HG03565 (cell line): ENCODE measurements around the gene ACO2.

Experiments used
- ATAC-seq: cut with Tn5 transposase; IDR thresholded peaks from one replicate; pipeline ENCODE4 v1.9.1; 2021; ENCODE audit warnings: mild to moderate bottlenecking, moderate library complexity; ENCODE audit not compliant: unreplicated experiment

ACO2 gene

DNA sequence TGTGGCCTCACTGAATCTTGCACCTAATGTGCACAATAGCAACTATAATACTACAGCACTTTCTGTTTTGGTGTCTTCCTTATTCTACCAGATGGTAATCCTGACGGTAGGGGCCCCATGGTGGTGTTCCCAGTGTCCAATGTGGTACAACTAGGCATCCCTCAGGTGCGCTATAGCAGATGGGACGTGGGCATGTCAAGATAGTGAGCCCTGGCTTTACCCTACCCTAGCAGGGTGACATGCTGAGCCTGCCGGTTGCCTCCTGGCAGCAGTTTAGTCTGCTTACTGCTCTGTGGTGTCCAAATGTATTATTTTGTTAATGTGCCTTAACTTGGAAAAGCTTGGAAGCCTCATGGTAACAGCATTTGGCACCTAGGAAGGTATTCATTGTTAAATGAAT is 19.2 kb downstream of the ACO2 start:
- ATAC-seq, result no peak

- ATAC-seq, result no peak
Measured at GRCh38 chr22:41488596-41489385, 19.9 kb downstream of the ACO2 start.

DNA sequence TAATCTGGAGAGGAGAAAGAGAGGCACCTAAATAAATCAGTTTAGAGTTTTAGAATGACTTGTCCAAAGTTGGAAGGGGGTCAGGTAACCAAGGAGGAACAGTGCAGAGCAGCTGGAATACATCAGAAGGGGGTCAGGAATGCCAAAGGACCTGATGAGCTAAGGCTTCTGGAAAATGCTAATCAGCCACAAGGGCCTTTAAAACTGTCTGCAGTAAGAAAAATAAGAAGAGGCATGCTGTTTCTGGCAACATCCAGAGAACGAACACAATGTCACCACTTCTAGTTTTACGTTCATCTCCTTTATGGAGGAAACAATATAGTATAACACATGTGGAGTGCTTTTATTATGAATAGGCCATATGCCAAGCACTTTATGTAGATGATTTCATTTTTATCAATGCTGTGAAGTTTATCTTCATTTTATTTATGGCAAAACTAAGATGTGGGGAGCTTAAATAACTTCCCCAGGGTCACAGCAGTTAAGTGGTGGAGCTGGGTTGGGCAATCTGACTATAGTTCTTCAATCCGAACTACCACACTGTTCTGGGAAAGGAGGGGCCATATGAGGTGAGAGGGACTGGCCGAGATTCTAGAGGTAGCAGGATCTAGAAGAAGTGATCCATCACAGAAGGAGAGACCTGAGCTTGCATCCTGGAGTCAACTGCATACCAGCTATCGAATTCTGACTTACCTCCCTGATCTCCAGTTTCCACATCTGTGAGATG is 22.6 kb downstream of the ACO2 start:
- ATAC-seq, result no peak

DNA sequence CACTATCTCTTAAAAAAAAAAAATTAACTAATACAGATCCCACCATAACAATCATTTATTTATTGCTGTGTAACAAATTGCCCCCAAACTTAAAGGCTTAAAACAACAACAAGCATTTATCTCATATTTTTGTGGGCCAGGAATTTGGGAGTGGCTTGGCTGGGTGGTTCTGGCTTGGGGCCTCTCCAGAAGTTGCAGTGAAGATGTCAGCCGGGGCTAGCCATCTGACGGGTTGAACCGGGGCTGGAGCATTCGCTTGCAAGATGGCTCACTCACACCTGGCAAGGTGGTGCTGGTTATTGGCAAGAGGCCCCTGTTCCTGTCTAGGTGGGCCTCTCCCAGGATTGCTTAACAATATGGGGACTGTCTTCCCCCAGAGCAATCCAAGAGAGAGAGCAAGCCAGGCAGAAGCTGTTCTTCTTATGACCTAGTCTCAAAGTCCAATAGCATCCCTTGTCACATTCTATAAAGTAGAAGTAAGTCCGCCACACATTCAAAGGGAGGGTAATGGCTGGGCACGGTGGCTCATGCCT is 29.5 kb downstream of the ACO2 start:
- ATAC-seq, result no peak

DNA sequence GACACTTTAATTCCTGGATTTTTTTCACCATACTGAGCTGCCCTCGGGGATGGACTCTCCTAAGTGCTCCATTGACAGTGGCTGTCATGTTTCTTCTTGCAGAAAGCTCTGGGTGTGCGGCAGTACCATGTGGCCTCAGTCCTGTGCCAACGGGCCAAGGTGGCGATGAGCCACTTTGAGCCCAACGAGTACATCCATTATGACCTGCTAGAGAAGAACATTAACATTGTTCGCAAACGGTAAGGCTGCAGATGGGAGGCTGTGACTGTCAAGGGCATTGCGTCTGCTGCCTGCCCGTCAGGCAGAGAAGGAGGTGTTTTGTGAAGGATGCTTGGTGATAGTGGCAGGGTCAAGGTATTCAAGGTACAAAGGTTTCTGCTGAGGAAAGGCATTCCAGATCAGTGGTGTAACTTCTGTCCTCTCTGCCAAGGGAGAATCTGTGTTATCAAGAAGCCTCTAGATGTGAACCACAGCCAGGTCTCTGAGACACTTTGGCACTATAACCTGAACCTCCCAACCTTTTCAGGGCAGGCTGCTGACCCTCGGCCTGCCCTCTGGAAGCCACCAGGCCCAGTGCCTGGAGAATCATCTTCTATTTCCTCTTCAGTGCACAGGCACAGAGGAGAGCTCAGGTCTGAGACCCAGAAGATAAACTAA is 30.8 kb downstream of the ACO2 start:
- no peak for ATAC-seq

DNA sequence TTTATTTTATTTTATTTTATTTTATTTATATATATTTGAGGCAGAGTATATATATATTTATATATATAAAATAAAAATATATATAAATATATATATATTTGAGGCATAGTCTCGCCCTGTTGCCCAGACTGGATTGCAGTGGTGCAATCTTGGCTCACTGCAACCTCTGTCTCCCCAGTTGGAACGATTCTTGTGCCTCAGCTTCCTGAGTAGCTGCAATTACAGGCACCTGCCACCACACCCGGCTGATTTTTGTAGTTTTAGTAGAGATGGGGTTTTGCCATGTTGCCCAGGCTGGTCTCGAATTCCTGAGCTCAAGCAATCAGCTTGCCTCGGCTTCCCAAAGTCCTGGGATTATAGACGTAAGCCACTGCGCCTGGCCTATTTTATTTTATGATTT is 31.4 kb downstream of the ACO2 start:
- ATAC-seq, result no peak

DNA sequence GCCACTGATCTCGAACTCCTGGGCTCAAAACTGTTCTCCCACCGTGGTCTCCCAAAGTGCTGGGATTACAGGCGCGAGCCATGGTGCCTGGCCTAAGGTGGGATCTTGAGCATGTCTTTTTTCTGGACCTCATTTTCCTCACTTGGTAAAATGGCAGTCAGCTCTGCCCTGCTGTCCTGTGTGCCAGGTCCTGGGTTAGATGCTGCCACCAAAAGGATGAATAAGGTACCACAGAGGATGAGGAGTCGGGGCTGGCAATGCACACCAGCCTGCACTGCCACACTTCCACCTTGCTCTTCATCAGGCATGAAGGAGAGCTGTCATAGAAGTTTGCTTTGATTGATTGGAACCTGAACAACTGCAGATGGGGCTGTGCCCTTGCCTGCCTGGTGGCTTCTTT is 32.3 kb downstream of the ACO2 start:
- ATAC-seq, result no peak

DNA sequence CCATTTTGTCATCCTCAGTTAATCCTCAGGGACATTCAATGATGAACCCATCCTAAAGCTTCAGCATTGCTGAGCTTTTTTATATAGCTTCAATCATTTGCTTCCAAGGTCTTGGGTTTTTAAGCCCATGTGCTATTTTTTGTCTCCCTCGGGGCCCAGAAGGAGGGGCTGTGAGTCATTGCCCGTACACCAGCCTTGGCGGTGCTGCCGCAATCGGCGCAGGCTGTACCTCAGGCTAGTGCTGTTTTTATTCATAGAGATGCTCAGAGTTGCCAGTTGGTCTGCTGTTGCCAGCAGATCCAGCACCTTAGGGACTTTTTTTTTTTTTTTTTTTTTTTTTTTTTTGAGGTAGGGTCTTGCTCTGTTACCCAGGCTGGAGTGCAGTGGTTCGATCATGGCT is 35.5 kb downstream of the ACO2 start:
- ATAC-seq, result no peak

GRCh38 chr22:41504816-41505215 is 35.9 kb downstream of the ACO2 start:
- ATAC-seq, result no peak

GRCh38 chr22:41505511-41506220 is 36.7 kb downstream of the ACO2 start:
- ATAC-seq, result no peak

DNA sequence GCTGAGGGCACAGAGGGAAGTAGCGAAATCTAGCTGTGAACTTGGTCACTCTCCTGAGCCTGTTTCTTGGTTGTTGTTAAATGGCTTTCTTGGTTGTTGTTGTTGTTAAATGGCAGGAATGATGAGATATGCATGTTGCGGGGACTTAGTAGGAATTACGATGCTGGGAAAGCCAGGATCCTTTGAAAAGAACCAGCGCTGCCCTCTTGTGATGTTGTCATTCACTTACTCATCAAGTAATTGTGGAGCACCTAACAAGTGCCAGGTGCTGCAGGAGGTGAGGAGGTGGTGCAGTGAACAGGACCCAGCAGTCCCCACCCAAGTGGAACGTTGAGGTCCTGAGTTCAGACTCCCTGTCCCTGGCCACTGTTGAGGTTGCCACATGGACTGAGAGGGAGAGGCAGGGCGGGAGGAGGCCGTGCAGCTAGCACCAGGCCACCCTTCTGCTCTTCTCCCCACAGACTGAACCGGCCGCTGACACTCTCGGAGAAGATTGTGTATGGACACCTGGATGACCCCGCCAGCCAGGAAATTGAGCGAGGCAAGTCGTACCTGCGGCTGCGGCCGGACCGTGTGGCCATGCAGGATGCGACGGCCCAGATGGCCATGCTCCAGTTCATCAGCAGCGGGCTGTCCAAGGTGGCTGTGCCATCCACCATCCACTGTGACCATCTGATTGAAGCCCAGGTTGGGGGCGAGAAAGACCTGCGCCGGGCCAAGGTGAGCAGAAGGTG is 38.6 kb downstream of the ACO2 start:
- no peak for ATAC-seq

DNA sequence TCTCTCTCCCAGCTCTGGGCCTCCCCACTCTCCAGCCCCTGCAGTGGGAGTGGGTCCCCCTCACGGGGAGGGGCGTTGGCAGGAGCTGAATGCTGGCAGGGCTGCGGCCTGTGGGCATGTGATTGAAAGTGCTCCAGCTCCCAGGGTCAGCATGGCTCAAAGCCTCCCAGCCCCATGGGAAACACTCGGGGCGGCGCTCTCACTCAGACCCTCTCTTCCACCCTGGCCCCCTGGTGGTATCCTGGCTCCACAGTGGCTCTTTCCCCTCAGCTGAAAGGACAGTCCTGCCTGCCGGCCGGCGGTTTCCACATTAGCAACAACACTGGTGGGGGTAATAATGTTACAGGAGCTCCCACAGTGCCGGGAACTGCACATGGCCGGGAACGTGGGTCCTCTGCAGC is 39.9 kb downstream of the ACO2 start:
- no peak for ATAC-seq

DNA sequence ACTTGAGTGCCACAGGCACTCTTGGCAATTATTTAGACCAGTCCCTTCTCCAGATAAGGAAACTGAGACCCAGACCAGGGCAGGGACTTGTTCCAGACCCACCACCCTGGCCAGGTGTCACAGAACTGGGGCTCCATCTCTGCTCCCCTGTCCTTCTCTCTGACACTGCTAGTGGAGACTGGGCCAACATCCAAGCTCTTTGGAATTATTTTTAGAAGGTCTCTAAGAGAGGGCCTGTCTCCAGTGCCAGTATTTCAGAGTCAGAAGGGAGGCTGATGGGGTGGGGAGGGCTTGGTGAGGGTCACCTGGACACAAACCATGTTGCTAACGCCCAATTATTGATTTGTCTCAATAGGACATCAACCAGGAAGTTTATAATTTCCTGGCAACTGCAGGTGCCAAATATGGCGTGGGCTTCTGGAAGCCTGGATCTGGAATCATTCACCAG is 42.6 kb downstream of the ACO2 start:
- ATAC-seq, result no peak

DNA sequence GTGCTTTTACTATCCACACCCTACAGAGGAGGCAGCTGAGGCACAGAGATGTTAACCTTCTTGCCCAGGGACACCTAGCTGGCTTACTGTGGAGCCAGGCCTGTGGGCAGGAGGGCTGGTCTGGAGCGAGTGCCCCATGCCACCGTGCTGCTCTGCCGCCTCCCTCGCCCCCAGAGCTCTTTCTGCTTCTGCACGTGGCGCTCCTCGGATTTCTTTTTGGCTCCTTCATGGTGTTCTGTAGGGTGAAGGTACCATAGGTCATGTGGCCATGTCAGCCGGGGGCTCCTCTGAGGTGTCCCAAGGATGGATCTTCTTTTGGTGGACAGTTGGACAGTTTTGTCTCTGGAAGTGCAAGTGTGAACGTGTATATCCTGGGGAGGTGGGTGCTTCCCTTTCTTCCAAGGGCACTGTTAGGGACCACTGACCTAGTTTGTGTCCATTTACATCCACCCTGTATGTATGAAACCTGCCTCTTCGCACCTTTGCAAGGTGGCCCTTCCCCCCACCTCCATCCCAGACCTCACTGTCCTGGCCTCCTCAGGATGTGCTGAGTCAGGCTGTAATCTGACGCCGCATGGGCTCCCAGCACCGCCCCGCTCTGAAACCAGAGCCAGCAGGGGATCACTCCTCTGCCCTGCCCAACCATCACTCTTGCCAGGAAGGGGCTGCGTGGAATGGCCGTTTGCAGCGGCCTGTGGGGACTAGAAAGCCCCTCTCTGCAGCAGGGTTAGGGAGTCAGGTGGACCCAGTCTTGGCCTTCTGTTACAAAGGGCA is 43.7 kb downstream of the ACO2 start:
- ATAC-seq, result no peak

DNA sequence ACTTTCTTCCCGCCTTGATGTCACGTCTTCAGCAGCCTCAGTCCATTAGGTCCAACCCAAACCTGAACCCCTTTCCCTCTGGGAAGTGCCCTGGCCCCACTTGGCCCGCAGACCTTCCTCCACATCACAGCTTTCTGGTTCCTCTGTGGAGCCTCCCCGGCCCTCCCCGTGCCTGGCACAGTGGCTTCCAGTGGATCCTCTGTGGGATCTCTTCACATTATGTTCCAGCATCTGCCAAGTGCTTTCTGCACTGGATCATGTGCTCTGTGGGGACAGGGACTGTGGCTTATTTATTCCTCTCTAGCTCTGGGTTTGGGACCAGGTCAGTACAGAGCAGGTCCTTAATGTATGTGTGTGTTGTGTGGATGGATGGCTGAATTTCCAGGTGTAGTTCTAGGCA is 44.5 kb downstream of the ACO2 start:
- ATAC-seq, result no peak

DNA sequence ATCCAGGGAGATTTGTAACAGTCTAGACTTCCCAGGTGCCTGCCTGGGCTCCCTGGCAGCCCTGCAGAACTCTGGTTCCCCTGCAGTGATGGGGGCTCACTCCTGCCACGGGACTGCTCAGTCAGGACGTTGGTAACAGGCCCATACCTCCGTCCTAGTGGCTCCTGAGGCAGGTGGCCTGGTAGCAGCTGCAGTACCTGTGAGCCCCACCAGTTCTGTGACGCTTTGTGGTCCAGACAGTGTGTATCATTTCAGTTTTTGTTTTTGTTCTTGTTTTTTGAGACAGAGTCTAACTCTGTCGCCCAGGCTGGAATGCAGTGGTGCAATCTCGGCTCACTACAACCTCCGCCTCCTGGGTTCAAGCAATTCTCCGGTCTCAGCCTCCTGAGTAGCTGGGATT is 47.5 kb downstream of the ACO2 start:
- ATAC-seq, result no peak

- ATAC-seq, result no peak
Measured at GRCh38 chr22:41517172-41518047, 48.5 kb downstream of the ACO2 start.

GRCh38 chr22:41518048-41518347 is 49.1 kb downstream of the ACO2 start:
- no peak for ATAC-seq

DNA sequence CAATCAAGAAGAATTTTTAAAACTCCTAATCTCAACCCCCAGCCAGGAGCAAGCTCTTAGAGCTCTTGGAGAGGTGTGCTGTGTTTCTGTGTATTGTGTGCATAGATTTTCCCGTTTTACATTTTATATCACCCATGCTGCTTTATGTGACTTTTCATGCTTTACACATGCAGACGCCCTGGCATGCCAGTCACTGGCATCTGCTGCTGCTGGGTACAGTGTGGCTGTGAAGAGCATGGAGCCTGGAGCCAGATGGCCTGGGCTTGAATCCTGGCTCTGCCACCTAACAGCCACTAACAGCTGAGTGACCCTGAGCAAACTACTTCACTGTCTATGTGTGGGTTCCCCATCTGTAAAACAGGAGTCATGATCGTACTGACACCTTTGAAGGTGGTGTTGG is 52.2 kb downstream of the ACO2 start:
- no peak for ATAC-seq
